Mesothelial cell of epicardium (in vitro differentiated cells): ENCODE measurements around the gene IL1RAPL1. TPM values are rescaled to one million over a fixed set of nuclear protein-coding genes. Genes with fewer than 3 reads are reported as not detected.

Experiments
- DNase-seq, 2 experiments: peaks; one replicate each; pipeline ENCODE4 v3.0.0; 2021; ENCODE audit warnings: low spot score in 2 of 2; ENCODE audit not compliant: unreplicated experiment in 2 of 2
- H3K27ac Mint-ChIP-seq: 2 replicates; pipeline ENCODE4 v1.8.0; 2021; ENCODE audit warnings: mixed read lengths
- H3K27me3 Mint-ChIP-seq: 2 replicates; pipeline ENCODE4 v1.8.0; 2021; ENCODE audit warnings: low read depth, mixed read lengths
- H3K36me3 Mint-ChIP-seq: 2 replicates; pipeline ENCODE4 v1.8.0; 2021; ENCODE audit warnings: mixed read lengths
- H3K4me1 Mint-ChIP-seq: 2 replicates; pipeline ENCODE4 v1.8.0; 2021; ENCODE audit warnings: mixed read lengths
- H3K4me3 Mint-ChIP-seq: 2 replicates; pipeline ENCODE4 v1.8.0; 2021; ENCODE audit warnings: mild to moderate bottlenecking, moderate library complexity, mixed read lengths
- H3K9me3 Mint-ChIP-seq: 2 replicates; pipeline ENCODE4 v1.8.0; 2021; ENCODE audit warnings: mixed read lengths
- total RNA-seq: library from RNA; stranded (reverse); gene quantifications from 3 replicates; pipeline ENCODE4 v1.2.1, GENCODE V29; 2021
- TF ChIP-seq, protein P1 (sequence below): fragments of 200-600 bp; sonication (generic); IDR thresholded peaks from one replicate; pipeline ENCODE4 v1.5.0; 2021; ENCODE audit warnings: antibody characterized with exemption; ENCODE audit not compliant: unreplicated experiment

IL1RAPL1 gene
- total RNA-seq, 1 donor from 2014 or later: 17.0 TPM

DNA sequence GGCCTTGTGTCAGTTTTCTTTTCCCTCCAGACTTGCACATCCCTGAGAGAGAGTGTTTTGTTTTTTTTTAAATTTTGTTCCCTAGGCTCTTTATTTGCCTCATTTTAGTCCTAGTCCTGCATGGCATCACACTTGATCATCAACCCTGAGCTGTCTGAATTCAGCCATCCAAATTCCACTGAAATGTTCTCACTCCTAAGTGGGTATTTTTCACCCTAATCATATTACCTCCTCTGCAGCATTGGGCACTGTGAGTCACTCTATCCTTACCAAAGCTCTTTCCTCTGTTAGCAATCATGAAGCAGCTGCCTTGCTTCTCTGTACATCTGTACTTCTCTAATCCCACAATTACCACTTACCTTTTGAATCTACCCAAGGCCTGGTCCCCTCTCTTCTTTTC lies 1271.5 kb downstream of the IL1RAPL1 start:
- Mint-ChIP-seq H3K27me3 (no peaks in the 10 kb centered on the region), H3K27ac (no peak overlapping the region), H3K4me1 (peaks cover 3% of the 10 kb centered on the region), H3K9me3 (no peaks in the 10 kb centered on the region), H3K36me3 (no peaks in the 10 kb centered on the region), H3K4me3 (no peak overlapping the region)
- TF ChIP-seq, protein P1, sequence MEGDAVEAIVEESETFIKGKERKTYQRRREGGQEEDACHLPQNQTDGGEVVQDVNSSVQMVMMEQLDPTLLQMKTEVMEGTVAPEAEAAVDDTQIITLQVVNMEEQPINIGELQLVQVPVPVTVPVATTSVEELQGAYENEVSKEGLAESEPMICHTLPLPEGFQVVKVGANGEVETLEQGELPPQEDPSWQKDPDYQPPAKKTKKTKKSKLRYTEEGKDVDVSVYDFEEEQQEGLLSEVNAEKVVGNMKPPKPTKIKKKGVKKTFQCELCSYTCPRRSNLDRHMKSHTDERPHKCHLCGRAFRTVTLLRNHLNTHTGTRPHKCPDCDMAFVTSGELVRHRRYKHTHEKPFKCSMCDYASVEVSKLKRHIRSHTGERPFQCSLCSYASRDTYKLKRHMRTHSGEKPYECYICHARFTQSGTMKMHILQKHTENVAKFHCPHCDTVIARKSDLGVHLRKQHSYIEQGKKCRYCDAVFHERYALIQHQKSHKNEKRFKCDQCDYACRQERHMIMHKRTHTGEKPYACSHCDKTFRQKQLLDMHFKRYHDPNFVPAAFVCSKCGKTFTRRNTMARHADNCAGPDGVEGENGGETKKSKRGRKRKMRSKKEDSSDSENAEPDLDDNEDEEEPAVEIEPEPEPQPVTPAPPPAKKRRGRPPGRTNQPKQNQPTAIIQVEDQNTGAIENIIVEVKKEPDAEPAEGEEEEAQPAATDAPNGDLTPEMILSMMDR: no peak
- DNase-seq: no peak

DNA sequence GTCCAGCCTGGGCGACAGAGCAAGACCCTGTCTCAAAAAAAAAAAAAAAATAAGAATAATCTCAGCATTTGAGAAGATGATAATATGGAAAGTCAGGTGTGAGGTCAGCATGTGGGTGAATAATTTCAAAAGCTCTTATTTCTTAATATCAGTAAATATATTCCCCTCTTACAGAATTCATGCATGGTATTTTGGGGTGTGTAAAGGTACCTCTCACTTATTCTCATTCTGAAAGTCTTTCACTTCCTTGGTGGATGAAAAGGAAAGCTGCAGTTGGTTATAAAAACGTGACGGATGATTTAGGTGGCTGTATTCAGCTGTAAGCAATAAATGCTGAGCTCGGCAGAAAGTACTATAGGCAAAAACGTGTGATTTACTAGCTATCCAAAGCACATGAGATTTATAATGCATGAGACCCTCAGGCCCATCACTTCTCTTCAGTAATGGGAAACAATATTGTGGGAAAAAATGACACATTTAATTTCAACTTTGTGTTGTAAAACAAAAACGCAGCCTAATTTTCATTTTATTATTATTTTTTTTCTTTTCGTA lies 1275.0 kb downstream of the IL1RAPL1 start:
- peaks cover 7% of the 10 kb centered on the region for H3K4me1 Mint-ChIP-seq
- no peaks in the 10 kb centered on the region for H3K9me3 Mint-ChIP-seq
- no peak for DNase-seq
- H3K4me3 Mint-ChIP-seq: no peak overlapping the region
- H3K27me3 Mint-ChIP-seq: no peaks in the 10 kb centered on the region
- no peak overlapping the region for H3K27ac Mint-ChIP-seq
- TF ChIP-seq, protein P1: no peak
- H3K36me3 Mint-ChIP-seq: no peaks in the 10 kb centered on the region

DNA sequence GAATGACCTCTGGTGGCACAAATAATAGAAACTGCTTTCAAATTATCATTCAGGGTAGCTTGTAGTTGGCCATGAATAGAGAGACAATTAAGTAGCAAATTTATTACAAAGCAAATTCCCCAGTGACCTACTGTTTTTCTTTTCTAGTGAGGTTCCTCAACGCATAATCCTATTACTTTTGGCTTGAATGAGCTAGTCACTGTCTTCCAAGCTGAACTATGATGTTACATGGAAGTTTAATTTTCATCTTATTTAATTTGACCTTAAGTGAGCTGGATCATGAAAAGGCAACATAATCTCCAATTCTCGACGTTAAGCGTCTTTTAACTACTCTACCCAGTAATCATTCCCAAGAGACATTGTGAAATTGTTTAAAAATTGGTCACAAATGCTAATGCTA lies 1280.7 kb downstream of the IL1RAPL1 start:
- Mint-ChIP-seq H3K27ac (no peak overlapping the region), H3K4me1 (peaks cover 7% of the 10 kb centered on the region), H3K27me3 (no peaks in the 10 kb centered on the region), H3K9me3 (peaks cover 4% of the 10 kb centered on the region), H3K36me3 (no peaks in the 10 kb centered on the region), H3K4me3 (no peak overlapping the region)
- TF ChIP-seq, protein P1: no peak
- DNase-seq: no peak

DNA sequence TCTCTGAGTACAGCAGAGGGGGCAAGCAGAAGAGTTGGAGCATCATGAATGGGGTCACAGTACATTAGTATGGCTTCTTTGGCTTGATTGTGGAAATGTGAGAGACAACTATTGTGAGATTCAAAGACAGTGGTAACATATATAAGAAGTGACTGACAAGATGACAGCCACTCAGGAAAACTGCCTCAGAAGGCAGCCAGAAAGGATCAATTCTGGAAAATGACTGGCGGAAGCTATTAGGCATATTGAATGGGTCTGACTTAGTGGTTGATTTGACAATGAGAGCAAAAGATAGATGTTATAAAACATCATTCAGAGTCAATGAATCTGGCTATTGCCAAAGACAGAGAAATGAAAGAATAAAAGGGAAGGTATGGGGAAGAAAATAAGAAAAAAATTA lies 1282.6 kb downstream of the IL1RAPL1 start:
- Mint-ChIP-seq H3K36me3 (no peaks in the 10 kb centered on the region), H3K4me1 (peaks cover 1% of the 10 kb centered on the region), H3K27ac (no peak overlapping the region), H3K4me3 (no peak overlapping the region), H3K9me3 (peaks cover 4% of the 10 kb centered on the region), H3K27me3 (no peaks in the 10 kb centered on the region)
- TF ChIP-seq, protein P1: no peak
- DNase-seq: no peak

DNA sequence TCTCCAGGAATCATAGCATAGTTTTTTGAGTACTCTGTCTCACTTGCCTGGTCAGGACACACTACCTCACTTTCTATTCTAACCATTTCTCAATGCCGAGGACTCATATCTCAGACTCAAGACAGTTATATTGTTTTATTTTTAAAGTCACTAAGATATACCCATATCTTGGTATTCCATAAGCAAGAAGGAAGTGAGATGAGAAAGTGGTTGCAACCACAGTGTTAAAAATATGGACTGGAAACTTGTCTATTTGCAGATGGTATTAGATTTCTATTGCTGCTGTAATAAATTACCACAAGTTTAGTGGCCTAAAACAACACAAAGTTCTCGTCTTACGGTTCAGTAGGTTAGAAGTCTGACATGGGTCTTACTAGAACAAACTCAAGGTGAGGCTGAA lies 1283.4 kb downstream of the IL1RAPL1 start:
- no peak overlapping the region for H3K27ac Mint-ChIP-seq
- H3K9me3 Mint-ChIP-seq: peaks cover 4% of the 10 kb centered on the region
- DNase-seq: no peak
- no peak overlapping the region for H3K4me3 Mint-ChIP-seq
- no peaks in the 10 kb centered on the region for H3K27me3 Mint-ChIP-seq
- H3K36me3 Mint-ChIP-seq: no peaks in the 10 kb centered on the region
- H3K4me1 Mint-ChIP-seq: no peaks in the 10 kb centered on the region
- TF ChIP-seq, protein P1: no peak

DNA sequence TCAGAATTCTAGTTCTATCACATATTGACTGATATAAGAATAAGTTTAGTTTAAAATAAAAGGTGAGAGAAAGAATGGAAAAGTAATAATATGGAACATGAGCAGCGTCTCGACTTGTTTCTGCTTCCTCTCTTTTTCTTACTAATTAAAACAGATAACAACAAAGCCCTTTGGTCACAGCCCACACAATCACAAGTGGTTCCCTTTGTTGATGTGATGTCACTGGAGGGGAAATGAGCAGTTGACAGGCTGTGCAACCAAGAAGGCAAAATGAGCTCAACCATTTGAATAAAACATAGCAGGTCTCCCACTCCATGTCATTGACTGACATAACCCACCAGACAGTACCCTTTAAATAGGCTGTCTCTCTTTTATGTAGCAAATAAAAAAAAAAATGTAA lies 1285.6 kb downstream of the IL1RAPL1 start:
- no peak for DNase-seq
- TF ChIP-seq, protein P1: no peak
- Mint-ChIP-seq H3K9me3 (peaks cover 4% of the 10 kb centered on the region), H3K36me3 (no peaks in the 10 kb centered on the region), H3K27me3 (no peaks in the 10 kb centered on the region), H3K27ac (no peak overlapping the region), H3K4me1 (no peaks in the 10 kb centered on the region), H3K4me3 (no peak overlapping the region)
